GM19324 (cell line): Measurements from ENCODE around the gene MEIOC.
"Not testable (repeated sequence)": the region's sequence is repeated elsewhere in the genome, so short reads cannot be mapped to it uniquely, and the experiment has no call there.

ENCODE experiments used
- ATAC-seq: cut with Tn5 transposase; IDR thresholded peaks from one replicate; pipeline ENCODE4 v1.9.1; 2021; ENCODE audit warnings: mild to moderate bottlenecking, moderate library complexity; ENCODE audit not compliant: unreplicated experiment, low FRiP score

The MEIOC gene

DNA sequence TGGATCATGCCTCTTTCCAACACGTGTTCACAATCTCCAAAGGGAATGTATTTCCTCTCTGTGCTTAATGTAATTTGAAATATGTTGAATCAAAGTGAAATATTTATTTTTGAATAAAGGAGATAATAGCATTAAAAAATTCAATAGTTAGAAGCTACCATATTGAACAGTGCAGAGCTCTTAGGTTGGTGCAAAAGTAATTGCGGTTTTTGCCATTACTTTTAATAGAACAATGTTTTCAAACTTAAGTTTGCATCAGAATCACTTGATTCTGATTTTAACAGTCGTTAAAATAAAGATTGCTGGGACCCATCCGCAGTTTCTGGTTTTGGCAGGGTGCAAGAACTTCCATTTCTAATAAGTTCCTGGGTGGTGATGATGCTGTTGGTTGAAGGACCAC lies 10.0 kb upstream of the MEIOC start:
- ATAC-seq = no peak

DNA sequence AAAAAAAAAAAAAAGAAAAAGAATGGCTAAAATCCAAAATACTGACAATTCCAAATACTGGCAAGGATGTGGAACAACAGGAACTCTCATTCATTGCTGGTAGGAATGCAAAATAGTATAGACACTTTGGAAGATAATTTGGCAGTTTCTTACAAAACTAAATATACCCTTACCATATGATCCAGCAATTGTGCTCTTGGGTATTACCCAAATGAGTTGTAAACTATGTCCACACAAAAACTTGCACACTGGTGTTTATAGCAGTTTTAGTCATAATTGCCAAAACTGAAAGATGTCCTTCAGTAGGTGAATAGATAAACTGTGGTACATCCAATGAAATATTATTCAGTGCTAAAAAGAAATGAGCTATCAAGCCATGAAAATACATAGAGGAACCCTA lies 8.5 kb upstream of the MEIOC start:
- ATAC-seq = no peak

DNA sequence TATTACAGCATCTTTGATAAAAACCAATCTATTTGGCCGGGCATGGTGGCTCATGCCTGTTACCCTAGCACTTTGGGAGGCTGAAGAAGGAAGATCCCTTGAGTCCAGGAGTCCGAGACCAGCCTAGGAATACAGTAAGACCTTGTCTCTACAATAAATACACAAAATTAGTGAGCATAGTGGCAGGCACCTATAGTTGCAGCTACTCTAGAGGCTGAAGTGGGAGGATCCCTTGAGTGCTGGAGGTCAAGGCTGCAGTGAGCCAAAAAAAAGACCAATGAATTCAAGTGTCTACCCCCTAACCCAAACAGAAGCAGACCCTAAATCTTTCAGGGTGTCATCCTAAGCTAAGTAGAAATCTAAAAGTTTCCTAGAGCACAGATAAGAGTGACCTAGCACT lies 7.3 kb upstream of the MEIOC start:
- no peak for ATAC-seq

DNA sequence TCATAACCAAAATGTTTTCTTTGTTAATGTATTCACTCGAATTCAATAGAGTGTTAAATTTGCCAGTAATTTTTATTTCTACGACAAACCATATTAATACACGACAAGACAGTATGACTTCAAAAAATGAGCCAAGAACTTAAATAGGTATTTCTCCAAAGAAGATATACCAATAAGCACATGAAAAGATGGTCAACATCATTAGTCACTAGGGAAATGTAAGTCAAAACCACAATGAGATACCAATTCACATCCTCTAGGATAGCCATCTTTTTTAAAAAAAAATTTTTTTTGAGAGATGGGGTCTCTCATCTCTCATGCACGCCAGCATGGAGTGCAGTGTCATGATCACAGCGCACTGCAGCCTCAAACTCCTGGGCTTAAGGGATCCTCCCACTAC lies 5.0 kb upstream of the MEIOC start:
- ATAC-seq = no peak

DNA sequence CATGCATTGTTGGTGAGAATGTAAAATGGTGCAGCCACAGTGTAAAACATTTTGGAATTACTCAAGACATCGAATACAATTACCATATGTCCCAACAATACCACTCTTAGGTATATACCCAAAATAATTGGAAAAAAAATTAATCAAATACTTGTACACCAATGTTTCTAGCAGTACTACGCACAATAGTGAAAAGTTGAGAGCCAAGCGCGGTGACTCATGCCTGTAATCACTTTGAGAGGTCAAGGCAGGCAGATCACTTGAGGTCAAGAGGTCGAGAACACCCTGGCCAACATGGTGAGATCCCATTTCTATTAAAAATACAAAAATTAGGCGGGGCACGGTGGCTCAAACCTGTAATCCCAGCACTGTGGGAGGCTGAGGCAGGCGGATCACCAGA lies 3.5 kb upstream of the MEIOC start:
- ATAC-seq = no peak

DNA sequence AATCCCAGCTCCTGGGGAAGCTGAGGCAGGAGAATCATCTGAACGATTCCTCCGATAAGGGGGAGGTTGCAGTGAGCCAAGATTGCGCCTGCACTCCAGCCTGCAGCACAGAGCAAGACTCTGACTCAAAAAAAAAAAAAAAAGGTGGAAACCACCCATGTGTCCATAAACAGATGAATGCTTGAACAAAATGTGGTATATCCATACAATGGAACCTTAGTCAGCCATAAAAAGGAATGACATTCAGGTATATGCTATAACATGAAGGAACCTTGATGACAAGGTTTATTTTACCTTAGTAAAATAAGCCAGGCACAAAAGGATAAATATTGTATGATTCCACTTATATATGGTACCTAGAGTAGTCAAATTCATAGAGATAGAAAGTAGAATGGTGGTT lies 2.9 kb upstream of the MEIOC start:
- ATAC-seq = no peak

DNA sequence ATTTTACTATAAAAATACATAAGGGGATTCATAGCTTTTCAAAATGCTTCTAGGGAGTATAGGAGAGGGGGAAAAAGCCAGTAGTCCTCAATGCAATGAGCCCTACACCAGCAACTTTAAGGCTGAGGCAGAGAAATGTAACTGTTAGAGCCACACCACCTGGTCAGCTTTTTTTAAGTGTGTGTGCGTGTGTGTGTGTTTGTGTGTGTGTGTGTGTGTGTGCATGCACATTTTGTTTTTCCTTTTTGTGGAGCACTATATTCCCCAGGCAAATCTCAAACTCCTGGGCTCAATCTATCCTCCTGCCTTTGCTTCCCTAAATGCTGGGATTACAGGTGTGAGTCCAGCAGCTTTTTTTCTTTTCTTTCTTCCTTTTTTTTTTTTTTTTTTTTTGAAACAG lies 2.3 kb upstream of the MEIOC start:
- ATAC-seq = no peak

DNA sequence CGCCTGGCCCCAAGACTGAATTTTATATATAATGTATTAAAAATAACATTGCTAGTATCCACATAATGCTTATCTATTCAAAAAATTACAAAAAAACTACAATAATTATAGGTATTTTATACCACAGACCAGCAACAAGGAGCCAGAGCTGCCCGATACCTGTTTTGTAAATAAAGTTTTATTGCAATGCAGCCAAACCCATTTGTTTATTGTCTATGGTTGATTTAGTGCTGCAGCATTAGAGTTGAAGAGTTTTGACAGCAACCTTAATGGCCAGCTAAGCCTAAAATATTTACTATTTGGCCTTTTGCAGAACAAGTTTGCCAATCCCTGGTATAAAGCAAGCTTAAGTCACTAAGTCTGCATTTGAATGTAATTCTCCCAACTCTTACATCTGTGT lies 5.6 kb downstream of the MEIOC start:
- no peak for ATAC-seq

DNA sequence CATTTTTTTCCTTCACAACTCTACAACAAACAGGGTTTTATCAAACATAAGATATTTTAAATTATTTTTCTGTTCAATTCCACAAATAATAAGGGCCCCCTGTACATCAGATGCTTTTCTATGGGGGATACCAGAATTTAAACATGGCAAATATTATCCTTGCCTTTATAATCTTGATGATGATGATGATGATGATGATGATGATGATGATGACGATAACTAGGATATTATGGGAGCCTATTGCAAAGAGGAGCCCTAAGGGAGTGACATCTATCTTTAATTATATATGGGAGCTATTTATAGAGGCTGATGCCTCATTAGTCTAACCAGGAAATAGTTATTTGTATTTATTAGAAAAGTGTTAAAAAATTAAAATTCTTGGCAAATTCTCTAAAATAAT lies 6.8 kb downstream of the MEIOC start:
- no peak for ATAC-seq

DNA sequence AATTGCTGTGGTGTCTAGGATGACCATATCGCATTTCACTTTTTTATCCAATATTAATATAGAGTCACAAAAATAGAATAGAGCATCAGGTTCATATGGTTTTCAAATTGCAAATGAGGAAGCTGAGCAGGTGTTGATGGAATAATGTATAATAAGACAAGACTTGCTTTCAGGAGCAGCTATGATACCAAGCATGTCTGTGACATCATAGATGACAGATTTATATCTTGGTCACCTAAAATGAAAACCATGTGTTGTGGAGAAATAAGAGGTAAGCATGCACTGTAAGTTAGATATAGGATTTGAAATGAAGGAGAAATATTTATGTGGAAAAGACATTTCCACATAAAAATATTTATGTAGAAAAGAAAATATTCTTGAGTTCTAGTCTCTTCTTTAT lies 8.6 kb downstream of the MEIOC start:
- ATAC-seq = no peak

DNA sequence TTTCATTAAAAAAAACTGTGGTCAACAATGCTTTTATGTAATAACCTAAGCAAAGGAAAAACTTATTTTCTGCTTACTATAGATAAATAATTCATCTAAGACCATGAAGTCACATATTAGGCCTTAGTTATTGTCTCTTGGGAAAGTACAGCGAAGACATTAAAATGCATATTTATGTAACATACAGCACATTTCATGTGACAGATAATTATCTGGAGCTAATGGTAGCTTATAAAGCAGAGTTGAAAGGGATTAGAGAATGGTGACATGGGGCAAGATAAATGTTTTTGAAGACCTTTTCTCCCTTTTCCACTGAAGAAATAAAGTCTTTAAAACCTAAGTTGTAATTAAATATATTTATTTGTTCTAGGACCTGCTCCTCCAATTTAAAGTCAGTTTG lies 9.7 kb downstream of the MEIOC start:
- ATAC-seq = no peak

DNA sequence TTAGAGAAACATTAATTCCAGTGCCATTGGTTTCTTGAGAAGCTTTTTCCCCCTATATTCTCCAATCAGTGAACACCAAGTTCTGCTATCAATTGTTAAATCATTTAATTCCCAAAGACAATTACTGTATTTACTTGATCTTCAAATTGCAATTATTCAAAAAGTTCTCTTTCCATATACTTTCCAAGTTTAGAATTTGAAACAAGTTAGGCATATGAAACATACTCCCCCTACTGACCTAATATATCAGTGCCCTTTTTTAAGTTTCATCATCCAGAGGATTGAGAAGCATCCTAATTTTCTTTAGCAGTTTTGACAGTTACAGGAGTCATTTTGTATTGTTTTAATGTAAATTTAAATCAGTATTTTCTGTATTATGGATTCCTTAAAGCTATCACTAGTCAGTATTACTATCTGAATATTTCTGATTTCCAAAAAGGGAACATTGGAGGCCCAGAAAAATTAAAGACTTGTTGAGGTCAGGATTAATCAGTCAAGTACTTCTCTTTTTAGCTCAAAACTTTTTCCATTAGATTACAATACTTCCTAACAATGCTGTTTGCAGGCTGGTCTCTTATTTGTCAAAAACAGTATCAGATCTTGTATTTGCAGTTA lies 16.3 kb downstream of the MEIOC start:
- no peak for ATAC-seq

DNA sequence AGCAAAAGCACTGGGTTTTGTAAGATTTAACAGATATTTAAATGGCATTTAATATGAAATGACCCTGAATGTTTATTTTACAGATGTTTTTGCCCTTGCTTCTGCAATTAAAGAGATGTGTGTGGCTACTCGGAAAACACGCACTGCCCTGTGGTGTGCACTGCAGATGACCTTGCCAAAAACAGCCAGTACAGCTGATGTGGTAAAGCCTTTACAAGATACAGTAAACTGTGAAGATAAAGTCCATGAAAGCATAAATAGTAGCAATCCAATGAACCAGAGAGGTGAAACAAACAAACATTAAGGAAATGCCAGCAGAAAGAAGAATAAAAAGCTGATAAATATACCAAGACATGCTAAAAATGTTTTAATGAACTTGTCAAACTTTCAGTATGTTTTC lies 17.6 kb downstream of the MEIOC start:
- no peak for ATAC-seq

DNA sequence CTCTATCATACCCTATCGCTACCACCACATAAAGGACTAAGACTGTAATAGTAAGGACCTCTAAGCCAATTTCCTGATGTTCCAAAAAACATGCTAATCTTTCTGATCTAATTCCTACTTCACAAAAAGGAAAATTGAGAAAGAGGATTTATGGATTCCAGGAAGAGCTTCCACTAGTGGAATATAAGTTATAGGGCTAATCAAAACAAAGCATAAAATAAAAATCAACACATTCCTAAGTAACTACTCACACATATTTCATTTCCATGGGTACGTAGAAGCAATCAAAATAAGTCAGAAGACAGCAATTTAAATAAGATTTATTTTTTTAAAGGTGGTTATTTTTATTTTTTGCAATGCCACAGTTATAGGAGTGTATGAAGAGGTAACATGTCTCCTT lies 20.9 kb downstream of the MEIOC start:
- no peak for ATAC-seq

DNA sequence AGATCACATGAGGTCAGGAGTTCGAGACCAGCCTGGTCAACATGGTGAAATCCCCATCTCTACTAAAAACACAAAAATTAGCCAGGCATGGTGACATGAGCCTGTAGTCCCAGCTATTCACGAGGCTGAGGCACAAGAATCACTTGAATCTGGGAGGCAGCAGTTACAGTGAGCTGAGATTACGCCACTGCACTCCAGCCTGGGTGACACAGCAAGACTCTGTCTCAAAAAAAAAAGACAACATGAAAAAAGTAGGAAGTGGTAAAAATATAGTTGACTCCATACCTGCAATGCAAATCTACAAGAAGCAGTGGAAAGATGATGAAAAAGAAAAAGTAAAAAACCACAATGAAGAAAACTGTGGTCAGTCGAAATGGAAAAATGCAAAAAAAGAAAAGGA lies 27.0 kb downstream of the MEIOC start:
- ATAC-seq = not testable (repeated sequence)

DNA sequence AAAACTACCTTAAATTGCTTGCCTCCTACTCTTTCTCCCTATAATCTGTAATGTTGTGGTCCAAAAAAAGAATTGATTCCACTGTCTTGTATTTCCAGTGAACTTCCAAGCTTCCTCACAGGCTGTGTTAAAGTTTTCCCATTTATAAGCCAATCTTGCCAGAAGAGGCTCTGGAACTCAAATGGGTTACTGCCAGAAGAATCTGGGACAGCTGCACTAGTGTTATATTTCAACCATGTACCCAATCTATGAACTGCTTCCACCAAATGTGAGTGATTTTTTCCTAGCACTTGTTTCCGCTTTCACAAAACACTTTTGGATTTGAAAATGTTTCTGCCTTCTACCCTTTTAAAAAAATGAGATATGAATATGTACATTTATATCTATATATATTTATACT lies 31.5 kb downstream of the MEIOC start:
- no peak for ATAC-seq

DNA sequence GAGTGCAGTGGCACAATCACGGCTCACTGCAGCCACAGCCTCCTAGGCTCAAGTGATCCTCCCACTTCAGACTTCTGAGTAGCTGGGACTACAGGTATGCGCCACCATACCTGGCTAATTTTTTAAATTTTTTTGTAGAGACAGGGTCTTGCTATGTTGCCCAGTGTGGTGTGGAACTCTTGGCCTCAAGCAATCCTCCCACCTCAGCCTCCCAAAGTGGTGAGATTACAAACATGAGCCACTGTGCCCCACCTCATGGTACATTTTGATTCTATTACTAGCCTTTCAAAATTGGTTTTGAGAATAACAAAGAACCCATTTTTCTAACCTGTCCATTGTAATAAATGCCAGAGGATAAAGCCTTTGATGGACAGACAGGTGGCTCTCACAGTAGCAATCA lies 31.9 kb downstream of the MEIOC start:
- no peak for ATAC-seq

DNA sequence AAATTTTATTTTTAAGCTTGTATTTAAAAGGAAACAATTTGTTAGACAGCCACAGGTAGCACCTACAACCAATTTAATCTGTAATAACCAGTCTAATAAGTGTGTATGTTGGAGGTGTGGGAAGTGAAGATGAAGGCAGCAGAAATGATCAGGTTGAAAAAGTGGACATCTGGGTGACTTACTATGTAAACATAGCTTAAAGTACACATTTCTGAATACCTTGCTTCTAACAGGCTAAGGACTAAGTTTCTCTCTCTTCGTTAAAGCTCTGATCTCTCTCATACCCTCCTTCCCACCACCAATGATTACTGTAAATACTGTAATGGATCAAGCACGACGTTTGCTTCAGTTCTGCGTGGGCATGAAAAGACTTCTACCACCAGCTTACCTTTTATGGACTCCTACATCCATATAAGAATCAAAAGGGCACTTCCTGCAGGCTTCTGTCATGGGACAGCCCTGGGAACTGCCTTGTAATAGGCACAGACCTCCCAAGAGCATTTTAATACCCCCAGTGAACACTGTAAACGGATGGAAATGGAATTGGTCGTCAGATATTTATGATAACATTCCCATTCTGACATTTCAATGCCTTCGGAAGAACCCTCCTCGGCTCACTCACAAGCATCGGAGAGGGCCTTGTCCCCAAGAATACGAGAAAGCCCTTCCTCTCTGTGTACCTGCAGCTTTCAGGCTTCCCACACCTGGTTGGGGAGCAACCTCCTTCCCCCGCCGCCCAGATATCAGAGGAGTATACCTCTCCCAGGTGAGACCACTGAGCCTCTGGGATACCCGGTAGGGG lies 32.6 kb downstream of the MEIOC start:
- ATAC-seq = no peak

DNA sequence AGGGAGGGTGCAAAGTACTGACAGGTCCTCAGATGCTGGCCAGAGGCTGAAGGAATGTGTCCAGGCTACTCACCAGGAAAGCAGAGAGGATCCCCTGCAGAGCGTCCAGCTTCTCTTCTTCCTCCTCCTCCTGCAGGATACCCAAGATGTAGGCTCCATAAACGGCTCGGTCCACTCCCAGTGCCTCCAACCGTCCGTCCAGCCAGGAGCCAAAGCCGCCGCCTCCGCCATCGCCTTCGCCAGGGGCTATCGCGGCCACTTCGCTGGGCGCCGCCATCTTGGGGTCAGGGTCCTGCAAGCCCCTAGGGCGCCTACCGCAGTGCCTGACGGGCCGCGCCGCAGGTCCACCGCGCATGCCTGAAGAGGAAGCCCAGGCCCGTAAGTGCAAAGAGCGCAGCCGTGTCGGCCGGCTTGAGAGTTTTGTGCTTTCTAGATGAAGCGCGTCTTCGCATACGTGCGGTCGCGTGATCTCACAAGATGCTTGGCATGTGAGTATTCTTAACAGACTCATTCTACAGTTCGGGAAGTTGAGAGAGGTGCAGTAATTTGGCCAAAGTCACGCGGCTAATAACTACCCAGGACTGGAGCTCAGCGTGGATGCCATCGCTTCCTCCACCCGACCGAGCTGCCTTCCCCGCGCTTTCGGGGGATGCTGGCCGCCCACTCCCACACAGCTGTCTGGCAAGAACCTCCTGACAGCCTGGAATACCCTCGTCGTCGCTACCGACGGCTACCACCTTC lies 33.4 kb downstream of the MEIOC start, which contains the start of gene CCDC43:
Gene CCDC43 (minus strand): TSS at position 300 of the 741 bp plus-strand sequence. CDS start 23 bp downstream, at position 277.
- ATAC-seq = peak; percentile 88

DNA sequence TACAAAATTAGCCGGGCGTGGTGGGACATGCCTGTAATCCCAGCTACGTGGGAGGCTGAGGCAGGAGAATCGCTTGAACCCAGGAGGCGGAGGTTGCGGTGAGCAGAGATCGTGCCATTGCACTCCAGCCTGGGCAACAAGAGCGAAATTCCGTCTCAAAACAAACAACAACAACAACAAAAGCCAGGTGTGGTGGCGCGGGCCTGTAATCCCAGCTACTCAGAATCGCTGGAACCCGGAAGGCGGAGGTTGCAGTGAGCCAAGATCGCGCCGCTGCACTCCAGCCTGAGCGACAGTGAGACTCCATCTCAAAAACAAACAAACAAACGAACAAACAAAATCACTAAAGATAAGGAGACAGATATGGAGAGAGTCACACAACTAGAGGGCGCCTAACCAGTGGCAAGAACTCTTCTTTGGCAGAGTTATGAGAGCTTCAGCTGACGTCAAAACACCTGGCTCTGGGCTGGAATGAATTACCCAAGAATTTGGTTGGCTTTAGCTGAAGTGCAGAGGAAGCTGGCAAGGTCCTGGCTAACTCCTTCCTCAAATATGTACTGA lies 34.6 kb downstream of the MEIOC start:
- not testable (repeated sequence) for ATAC-seq

DNA sequence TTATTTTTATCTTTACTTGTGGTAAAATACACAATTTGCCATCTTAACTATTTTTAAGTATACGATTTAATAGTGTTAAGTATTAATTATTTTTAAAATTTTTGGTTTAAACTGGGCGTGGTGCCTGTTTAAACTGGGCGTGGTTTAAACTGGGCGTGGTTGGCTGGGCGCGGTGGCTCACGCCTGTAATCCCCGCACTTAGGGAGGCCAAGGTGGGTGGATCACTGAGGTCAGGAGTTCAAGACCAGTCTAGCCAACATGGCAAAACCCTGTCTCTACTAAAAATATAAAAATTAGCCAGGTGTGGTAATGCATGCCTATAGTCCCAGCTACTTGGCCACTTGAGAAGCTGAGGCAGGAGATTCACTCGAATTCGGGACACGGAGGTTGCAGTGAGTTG lies 37.3 kb downstream of the MEIOC start:
- ATAC-seq = no peak
